HTERT RPE-1 (cell line): Measurements from ENCODE around the gene GPR176.

ENCODE experiments used
- in situ Hi-C: fragments of 300-500 bp; cut with MboI; formaldehyde crosslinking; loops from 4 replicates; pipeline ENCODE4 v1.14.3; 2020; ENCODE audit warnings: low sequenced_read_pairs

Gene GPR176

DNA sequence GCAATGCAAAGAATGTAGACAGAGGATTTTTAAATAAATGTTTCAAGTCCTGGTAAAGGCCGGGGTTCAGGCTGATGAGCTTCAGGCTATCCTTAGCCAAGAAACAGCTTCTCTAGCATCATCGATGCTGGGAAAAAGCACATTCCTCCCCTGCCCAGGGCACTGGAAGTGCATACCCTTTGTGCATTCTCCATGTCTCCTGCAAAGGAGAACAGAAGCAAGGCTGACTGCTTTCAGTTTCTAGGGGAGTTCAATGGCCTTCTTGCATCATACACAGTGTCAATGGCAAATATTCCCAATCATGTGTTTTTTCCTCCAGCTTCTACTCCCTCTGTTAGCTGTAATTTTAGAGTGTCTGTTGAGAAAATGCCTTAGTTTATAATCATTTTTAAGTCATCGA lies 59.9 kb downstream of the GPR176 start:
- in situ Hi-C loops = no loop called here

DNA sequence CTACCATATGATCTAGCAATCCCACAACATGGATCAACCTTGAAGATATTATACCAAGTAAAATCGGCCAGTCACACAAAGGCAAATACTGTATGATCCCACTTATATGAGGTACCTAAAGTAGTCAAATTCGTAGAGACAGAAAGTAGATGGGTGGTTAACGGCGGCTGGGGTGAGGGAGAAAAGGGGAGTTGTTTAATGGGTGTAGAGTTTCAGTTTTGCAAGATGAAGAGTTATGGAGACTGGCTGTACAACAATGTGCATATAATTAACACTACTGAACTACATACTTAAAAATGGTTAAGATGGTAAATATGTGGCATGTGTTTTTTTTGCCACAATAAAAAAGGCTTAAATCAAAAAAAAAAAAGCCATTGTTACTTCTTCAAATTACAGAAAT lies 60.4 kb downstream of the GPR176 start:
- in situ Hi-C loops = no loop called here

DNA sequence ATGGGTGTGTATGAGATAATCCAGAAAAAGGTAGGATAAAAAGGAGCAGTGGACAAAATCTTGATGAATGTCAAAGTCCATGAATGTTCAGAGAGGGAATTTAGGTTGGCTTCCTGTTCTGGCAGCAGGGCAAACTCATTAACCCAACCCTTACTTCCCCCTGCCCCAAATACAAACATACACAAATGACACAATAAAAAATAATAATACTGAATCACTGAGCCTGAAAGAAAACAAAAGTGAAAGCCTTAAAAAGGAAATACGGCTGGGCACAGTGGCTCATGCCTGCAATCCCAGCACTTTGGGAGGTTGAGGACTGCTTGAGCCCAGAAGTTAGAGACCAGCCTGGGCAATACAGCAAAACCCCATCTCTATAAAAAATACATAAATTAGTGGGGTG lies 62.9 kb downstream of the GPR176 start:
- in situ Hi-C loops = no loop called here

GRCh38 chr15:39856357-39856756 lies 63.7 kb downstream of the GPR176 start:
- in situ Hi-C loops = no loop called here

DNA sequence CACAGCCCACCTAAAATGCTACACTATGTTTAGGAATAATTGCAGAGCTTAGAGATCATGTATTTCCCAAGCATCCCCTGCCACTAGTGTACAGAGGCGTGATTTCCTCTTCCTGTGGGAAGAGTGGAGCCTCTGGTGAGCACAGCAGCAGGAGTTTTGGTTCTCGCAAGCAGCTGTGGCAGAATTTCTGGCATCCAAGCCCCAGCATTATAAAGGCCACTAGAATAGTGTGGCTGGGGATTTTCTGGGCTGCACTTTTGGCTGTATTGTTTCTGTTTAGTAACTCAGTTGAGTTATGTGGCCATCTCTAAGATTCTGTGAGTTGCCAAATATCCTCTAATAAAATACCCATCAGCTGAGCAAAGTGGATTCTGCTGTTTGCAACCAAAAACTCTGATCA lies 64.7 kb downstream of the GPR176 start:
- in situ Hi-C loops = no loop called here

DNA sequence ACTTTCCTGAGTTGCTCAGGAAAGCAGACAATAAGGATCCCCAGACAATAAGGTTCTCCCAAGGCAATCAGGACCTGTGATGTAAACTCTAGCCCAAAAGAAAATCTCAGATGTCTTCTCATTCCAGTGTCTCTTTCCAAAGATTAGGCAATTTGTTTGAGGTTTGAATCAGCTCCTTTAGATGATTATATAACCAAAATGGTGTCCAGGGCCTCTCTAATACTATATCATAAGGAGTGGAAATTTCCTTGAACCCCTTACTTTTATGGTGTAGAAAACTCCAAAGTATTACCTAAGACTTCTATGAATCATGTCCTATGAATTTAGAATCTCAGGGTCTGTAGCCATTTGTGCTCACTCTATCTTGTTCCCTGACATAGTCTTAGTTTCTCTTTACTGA lies 65.9 kb downstream of the GPR176 start:
- in situ Hi-C loops = no loop called here

- in situ Hi-C loops = no loop called here
Measured at GRCh38 chr15:39852250-39852649, 67.8 kb downstream of the GPR176 start.

- in situ Hi-C loops = no loop called here
Measured at GRCh38 chr15:39851500-39852092, 68.5 kb downstream of the GPR176 start.

- in situ Hi-C loops = no loop called here
Measured at GRCh38 chr15:39850436-39850835, 69.6 kb downstream of the GPR176 start.

DNA sequence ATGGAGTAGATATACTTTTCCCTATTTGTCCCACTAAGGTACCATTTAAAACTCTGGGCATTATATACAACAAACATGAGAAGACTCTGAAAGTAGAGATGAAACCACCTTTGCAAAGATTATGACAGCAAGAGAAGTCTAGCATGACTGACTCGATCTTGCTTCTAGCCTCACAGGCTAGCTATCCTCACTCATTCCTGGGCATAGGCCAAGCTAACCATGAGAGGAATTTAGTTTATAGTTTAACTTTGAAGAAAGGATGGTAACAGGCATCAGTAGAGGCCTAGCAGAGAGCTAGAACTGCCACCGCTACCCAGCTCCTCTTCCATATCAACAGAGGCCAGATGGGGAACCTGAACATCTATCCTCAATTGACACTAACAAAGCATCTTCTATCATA lies 74.0 kb downstream of the GPR176 start:
- in situ Hi-C loops = no loop called here

GRCh38 chr15:39845582-39845981 lies 74.5 kb downstream of the GPR176 start:
- in situ Hi-C loops = no loop called here

GRCh38 chr15:39843565-39843964 lies 76.5 kb downstream of the GPR176 start:
- in situ Hi-C loops = no loop called here

DNA sequence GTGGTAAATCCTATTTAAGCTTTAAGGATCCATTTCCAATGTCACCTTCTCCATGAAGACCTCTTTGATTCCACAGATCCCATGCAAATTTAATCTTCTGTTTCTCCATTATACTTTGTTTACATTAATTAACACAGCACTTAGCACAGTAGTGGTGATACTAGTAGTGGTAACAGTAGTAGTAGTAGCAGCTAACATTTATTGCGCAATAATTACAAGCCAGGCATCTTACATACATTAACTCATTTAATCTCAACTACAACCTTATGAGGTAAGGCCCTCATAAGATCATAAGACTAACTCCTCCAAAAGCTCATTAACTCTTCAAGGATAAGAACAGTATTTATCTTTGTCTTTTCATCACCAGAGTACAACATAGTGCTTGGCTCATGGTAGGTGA lies 82.6 kb downstream of the GPR176 start:
- in situ Hi-C loops = no loop called here

DNA sequence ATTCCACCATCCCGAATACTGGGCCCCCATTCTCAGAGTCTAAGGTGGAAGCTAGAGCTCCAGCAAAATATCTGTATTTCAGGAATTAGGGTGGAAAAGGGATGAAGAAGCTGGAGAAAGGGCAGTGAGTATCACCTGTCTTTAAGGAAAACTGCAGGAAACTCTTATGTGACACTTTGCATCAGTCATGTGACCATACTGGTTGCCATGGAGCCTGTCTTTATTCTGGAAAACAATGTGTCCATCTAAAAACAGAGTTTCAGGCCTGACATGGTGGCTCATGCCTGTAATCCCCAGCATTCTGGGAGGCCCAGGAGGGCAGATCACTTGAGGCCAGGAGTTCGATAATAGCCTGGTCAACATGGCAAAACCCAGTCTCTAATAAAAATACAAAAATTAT lies 84.5 kb downstream of the GPR176 start:
- in situ Hi-C loops = no loop called here

GRCh38 chr15:39834256-39834655 lies 85.8 kb downstream of the GPR176 start:
- in situ Hi-C loops = no loop called here

DNA sequence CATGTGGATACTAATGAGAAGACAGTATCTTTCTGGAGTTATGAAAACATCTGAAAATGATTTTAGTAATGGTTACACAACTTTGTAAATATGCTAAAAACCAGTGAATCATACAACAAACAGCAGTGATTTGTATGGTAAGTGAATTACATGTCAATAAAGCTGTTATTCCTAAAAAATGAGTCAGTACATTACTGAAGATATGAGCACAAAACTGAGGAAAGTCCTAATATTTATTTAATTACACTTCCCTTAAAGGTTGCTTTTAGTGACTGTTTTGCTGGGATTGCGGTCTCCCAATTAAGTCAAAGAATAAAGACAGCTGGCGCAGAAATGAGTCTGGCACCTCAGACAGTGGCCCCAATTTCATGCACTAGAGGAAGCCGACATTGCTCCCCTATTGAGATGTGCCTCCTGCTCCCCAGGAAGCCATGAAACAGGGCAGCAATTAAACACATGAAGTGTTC lies 86.5 kb downstream of the GPR176 start:
- in situ Hi-C loops = no loop called here

- in situ Hi-C loops = no loop called here
Measured at GRCh38 chr15:39830166-39830565, 89.9 kb downstream of the GPR176 start.

DNA sequence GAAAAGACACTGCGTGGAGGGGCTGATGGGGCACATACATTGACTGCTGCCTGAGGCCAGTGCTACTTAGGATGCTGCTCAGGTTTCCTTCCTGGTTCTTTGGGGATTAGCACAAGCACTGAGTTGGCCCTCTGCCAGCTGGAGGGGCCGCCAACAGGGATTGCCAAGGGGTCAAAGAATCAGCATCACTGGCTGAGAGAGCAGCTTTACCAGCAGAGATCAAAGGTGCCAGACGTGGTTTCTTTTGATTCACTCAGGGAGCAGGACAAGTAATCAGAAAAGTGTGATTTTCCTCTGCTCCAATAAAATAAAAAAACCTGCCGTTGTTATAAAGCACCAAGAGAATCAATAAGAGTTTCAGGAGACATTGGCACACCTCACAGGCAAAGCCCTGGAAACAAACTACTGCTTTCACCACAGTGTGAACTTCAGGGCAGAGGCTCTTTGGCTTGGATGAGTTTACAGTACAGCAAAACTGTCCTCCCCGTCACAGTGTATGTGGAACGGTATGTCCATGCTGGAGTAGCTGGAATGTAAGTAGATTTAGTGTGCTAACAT lies 91.6 kb downstream of the GPR176 start:
- in situ Hi-C loops = no loop called here

GRCh38 chr15:39826975-39827374 lies 93.1 kb downstream of the GPR176 start:
- in situ Hi-C loops = no loop called here

DNA sequence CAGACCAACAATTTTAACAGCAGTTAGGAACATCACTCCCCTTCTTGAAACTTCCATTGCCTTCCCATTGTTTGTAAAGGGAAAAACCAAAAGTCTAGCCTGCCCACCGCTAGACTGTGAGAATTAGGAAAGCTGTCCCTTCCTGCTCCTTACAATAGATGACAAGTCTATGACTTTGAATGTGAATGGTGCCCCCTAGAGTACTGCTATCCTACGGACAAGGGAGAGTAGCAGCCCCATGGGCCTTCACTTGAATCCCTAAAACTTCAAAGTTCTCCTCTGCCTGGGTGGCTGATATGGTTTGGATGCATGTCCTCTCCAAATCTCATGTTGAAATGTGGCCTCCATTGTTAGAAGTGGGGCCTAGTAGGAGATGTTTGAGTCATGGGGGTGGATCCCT lies 96.4 kb downstream of the GPR176 start:
- in situ Hi-C loops = no loop called here

- in situ Hi-C loops = no loop called here
Measured at GRCh38 chr15:39820050-39820602, 99.9 kb downstream of the GPR176 start.

- in situ Hi-C loops = no loop called here
Measured at GRCh38 chr15:39819533-39819932, 100.5 kb downstream of the GPR176 start.

- in situ Hi-C loops = no loop called here
Measured at GRCh38 chr15:39817892-39818291, 102.2 kb downstream of the GPR176 start.
